GF-D8 (cell line): ENCODE results near the gene ADD1.

Source experiments
- DNase-seq: peaks from one replicate; lab custom pipeline; 2025; lab: John Stamatoyannopoulos, UW

ADD1 gene

DNA sequence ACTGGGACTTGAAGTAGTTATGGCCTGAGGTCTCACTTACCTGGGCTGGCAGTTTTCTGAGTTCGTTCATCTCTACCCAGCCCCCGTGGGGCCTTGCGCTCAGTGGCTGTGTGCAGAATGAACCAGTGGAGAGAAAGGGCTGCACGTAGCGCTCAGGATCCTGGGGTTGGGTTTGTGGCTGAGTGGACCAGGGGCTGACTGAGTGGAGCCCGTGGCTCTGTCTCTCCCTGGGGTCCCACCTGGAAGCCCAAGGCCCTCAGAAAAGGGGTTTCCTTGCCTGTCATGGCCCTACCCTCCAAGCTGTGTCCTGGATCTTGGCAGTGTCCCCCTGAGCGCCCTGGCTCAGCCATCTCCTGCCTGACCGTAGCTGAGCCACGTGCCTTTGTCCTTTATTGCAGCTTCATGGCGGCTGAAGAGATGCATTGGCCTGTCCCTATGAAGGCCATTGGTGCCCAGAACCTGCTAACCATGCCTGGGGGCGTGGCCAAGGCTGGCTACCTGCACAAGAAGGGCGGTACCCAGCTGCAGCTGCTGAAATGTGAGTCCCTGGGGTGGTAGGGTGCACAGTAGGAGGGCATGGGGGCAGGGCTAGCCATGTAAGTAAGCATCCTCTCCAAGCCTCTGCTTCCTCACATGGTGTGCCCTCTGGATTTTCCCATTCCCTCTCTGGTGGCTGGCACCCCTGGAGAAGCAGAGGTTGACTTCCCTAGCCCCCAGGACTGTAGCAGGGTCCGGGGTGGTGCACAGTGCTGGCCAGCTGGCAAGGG lies 23.2 kb upstream of the ADD1 start:
- no peak for DNase-seq

DNA sequence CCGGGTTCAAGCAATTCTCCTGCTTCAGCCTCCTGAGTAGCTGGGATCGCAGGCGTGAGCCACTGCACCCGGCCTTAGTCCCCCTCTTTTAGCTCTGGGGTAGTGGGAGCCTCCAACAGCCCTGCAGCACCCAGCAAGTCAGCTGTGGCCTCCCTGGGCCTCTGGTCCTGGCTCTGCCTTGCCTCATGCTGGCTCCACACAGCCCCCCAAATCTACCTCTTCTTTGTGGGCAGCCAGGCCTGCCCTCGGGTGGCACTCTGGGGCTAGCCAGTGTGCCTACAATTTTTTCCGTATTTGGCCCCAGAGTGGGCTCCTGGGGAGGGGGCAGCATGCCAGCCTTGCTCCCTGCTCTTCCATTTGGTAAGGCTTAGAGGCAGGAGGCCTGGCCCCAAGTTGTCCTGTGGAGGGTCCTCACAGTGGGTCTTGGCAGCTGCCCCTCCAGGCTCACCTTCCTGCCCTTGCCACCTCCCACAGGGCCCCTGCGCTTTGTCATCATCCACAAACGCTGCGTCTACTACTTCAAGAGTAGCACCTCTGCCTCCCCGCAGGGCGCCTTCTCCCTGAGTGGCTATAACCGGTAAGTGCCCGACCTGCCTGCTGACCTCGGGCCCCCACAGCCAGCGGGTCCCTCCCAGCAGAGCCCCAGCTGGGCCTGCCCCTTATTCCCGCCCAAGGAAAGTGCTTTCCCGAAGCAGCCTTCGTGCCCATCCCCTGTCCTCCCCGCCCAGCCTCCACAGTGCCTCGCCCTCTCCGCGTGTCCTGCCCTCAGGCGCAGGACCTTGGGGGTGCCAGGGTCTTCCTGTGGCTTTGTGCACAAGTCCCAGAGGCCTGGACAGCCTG lies 21.0 kb upstream of the ADD1 start:
- DNase-seq = no peak

DNA sequence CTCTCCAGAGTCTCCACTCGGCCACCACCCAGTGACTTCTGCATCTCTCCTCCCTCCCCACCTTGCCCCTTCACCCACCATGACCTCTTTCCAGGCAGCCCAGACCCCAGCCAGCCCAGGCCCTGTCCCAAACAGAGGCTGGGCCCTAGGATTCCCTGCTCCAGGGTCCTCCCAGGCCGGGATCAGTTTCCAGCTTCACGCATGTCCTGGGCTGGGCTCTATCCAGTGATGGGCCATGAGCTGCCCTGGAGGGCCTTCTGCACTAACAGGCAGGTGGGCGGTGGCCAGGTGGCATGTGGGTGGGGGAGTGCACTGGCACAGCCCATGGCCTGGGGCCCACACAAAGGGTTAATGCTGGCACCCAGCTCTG lies 20.4 kb upstream of the ADD1 start:
- no peak for DNase-seq

DNA sequence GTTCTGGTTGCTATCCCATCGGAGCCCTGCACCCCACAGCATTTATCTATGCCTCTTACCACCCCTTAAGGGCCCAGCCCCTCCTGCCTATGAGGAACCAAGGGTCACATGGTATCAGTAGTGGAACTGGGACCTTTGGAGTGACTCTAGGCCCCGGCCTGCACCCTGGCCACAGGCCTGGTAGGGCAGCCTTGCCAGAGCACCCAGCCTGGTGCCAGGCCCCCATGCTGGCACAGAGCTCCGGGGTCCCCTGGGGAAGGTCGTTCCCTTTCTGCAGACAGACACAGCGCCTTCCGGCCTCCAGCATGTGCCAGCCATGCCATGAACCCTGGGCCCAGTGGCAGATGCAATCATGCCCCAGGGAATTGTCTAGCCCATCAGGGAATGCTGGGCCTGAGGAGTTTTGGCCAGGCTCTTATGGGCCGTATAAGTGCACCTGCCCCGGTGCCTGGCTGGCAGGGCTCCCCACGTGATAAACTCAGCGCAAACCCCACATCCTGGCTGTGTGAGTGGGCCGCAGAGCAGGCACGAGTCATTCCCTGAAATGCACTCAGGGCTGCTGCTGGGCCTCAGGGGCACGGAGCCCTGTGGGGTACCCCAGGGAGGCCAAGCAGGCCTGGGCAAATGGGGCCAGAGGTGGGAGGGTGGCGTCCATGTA lies 19.8 kb upstream of the ADD1 start:
- no peak for DNase-seq

DNA sequence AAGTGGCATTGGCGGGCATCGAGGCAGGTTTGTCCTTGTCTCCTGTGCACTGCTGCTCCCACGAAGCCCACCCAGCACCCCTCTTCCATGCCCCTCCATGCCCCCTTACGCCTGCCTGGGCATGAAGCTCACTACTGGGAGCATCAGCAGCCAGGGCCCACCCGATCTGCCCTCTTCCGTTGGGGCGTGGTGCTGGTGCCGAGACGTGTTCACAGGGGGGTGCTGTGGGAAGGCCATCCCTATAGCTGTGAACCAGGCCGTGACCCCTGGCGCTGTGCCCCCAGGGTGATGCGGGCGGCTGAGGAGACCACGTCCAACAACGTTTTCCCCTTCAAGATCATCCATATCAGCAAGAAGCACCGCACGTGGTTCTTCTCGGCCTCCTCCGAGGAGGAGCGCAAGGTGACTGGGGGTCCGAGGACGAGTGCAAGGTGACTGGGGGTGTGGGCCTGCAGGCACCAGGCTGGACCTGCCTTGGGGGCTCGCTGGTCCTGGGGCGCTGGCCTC lies 19.3 kb upstream of the ADD1 start:
- DNase-seq = no peak

DNA sequence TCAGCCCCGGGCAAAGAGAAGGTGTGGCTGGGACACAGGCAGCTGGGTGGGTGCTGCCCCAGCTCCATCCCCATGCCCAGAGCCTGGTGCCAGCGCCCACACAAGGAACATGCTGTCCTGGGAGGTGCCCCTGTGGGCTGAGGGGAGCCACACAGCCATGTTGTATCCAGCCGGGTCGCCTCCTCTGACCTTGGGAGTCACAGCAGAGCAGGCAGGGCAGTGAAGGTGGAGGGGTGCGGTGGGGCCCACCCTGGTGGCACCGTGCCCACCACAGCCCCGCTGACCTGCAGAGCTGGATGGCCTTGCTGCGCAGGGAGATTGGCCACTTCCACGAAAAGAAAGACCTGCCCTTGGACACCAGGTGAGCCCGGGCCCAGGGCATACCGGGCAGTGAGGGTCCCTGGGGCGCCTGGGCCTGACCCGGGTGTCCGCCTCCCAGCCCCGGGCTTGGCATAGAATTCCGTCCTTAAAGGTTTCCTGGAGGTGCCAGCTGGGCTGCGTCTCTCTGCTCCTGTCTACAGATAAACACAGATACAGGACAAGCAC lies 18.7 kb upstream of the ADD1 start:
- no peak for DNase-seq

DNA sequence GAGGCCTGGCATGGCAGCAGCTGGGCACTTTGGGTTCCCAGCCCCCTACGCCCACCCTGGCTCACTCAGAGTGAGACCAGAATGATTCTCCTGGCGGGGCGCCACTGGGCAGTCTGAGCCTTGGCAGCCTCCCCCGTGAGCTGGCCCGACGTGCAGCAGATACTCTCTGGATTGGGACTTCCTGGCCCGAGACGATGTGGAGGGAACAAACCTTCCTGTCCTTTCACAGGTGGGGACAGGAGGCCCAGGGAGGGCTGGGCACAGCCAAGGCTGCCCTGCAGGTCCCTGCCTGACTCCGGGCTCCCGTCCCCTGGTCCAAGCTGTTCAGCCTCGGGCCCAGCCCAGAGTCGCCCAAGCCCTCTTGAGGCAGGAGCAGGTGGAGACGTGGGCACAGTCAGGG lies 17.9 kb upstream of the ADD1 start:
- no peak for DNase-seq

DNA sequence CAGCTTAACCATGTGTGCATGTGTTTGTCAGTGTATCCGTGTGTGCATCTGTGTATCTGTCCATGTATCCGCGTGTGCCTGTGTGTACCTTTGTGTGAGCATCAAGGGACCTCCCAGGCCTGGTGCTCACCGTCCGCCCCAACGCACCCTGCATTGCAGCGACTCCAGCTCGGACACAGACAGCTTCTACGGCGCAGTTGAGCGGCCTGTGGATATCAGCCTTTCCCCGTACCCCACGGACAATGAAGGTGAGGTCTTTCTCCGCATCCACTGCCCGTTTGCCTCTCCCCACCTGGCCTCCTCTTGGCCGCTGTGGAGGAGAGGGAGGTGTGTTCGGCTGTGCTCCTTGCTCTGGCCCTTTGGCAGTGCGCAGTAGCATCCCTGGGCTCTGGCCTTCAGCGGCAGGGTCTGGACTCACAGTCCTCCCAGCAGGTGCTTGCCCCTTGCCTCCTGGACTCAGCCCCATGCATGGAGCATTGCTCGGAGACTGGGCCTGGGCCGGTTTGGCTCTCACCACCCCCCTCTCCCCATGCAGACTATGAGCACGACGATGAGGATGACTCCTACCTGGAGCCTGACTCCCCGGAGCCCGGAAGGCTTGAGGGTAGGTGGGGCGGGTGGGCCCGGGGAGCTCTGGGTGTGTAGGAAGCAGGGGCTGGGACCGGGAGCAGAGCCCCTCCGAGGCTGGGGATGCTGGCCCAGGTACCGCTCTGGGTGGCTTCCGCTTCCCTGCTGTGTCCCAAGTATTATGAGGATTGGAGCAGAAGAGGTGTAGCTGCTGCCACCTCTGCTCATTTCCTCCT lies 16.4 kb upstream of the ADD1 start:
- DNase-seq = no peak

DNA sequence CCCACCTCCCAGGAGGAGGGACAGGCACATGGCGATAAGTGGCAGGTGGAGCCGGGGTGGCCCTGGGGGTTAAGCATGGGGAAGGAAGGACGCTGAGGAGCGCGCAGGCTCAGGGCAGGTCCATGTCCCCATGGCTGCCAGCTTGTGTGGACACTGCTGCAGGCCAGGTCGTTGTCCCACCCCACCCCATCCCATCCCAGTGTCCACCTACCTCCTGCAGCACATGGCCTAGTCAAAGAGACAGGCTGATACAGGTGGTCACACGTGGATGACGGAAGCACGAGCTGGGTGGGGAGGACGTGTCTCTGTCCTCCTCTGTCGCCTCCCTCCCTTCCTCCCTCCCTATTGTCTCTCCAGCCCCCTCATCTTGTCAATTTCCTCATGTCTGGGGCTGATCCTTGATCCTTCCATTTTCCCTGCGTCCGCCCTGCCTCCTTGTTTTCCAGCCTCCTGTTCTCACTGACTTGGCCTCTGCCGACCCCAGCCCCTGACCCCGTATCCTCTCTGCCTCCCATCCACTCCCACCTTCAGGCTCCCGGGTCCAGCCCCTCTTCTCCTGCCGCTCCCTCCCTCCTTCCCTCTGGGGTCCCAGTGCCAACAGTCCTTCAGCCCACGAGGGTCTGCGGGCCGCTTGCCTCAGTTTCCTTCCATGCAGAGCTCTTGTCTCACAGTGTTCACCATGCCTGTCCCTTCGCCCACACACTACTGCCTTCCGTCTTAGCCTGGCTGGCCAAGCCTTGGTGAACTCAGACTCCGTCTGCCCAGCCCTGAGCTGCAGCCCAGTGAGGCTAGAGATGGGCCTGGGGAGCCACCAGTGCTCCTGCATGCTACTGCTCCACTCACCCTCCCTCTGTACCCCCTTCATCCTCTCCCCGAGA lies 15.5 kb upstream of the ADD1 start:
- DNase-seq = no peak

DNA sequence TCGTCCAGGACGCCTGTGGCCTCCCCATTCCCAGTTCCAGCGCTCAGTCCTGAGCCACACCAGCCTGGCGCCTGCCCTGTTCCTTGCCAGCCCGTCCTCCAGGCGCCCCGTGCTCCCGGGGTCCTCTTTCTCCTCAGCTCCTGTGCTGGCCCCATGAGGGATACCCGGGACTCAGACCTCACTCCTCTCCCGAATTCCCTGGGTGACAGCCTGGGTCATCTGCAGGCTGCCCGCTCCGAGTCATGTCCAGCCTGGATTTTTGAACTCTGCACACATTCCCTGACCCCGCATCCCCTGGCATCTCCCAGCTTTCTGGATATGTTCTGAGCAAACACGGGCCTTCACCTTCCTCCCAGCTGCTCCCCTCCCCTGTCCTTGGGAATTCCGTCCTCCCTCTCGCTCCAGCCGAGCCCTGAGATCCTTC lies 14.9 kb upstream of the ADD1 start:
- no peak for DNase-seq

DNA sequence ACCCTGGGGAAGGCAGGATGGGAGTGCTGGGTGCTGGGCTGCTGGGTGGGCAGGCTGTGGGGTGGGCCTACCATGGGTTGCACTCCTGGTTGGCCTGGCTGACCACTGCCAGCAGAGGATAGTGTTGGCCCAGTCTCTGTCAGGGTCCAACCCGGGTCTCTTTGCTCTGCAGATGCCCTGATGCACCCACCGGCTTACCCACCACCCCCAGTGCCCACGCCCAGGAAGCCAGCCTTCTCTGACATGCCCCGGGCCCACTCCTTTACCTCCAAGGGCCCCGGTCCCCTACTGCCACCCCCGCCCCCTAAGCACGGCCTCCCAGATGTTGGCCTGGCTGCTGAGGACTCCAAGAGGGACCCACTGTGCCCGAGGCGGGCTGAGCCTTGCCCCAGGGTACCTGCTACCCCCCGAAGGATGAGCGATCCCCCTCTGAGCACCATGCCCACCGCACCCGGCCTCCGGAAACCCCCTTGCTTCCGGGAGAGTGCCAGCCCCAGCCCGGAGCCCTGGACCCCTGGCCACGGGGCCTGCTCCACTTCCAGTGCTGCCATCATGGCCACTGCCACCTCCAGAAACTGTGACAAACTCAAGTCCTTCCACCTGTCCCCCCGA lies 14.2 kb upstream of the ADD1 start:
- no peak for DNase-seq

DNA sequence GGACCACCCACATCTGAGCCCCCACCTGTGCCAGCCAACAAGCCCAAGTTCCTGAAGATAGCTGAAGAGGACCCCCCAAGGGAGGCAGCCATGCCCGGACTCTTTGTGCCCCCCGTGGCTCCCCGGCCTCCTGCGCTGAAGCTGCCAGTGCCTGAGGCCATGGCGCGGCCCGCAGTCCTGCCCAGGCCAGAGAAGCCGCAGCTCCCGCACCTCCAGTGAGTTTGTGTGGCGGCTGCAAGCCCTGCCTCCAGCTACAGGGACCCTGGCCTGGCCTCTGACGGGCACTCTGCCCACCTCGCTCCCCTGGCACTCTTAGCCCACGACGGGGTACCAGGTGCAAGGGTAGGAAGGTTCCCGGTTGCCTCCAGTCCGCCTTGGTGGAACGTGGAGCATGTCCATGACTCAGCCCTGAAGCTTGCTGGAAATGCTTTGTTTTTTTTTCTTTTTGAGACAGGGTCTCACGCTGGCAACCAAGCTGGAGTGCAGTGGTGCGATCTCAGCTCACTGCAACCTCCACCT lies 13.7 kb upstream of the ADD1 start:
- DNase-seq = no peak

DNA sequence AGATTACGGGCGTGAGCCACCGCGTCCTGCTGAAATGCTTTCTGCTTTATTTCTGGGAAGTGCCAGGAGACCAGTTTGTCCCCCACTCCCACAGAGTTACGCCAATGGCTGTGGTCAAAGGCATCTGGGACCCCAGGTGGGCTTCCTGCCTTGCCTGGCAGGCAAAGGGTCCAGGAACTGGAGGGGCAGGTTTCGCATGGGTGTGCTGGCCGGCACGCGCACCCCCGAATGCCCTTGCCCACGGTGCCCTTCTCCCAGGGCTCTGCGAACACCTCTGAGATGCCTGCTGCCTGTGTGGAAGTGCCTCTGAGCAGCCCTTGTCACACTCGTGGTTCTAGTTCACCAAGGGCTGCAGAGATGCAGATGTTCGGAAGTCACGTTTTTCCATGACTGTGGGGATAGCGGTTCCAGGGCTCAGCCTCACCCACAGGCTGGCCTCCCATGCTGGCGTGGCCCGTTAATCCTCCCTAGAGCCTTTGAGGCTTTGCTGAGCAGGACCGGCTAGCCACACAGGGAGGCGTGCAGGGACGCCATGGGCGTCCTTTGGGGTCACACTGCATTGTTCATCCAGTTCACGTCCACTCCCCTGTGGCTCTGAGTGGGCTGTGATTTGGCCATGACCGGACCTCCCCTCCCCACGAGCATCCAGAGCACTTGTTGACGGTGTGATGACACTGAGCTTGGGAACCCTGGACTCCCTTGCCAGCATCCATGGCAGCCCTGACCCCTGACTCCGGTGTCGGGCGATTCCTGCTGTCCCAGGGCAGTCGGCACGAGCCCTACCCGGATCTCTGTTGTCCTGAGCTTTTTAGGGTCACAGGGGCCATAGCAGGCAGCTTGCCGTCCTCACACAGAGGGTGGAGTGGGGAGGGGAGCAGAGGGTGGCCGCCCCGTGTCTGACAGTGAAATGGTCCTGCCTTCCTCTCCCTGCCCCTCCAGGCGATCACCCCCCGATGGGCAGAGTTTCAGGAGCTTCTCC lies 12.7 kb upstream of the ADD1 start:
- no peak for DNase-seq

DNA sequence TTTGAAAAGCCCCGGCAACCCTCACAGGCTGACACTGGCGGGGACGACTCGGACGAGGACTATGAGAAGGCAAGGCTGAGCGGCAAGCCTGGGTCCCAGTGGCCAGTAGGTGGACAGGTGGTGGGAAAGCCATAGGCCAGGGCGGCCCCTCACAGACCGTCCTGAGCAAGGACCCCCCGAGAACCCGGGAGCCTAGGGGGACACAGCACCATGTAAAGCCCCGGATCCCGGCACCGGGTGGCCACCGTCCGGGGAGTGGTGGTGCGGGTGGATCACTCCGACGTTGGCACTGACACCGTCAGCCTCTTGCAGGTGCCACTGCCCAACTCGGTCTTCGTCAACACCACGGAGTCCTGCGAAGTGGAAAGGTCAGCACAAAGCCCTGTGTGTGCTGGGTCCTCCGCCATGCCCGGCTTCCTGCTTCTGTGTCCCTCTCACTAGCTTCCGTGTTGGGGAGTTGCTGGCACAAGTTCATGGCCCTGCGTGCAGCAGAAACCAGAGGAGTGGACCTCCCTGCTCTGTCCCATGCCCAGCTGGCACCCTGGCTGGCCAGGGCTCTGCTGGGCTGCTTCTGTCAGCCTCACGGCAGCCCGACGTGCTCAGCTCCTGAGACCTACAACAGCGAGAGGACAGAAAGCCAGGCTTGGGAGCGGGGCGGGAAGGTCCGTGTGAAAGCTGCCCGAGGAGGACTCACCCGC lies 11.9 kb upstream of the ADD1 start:
- DNase-seq = no peak

DNA sequence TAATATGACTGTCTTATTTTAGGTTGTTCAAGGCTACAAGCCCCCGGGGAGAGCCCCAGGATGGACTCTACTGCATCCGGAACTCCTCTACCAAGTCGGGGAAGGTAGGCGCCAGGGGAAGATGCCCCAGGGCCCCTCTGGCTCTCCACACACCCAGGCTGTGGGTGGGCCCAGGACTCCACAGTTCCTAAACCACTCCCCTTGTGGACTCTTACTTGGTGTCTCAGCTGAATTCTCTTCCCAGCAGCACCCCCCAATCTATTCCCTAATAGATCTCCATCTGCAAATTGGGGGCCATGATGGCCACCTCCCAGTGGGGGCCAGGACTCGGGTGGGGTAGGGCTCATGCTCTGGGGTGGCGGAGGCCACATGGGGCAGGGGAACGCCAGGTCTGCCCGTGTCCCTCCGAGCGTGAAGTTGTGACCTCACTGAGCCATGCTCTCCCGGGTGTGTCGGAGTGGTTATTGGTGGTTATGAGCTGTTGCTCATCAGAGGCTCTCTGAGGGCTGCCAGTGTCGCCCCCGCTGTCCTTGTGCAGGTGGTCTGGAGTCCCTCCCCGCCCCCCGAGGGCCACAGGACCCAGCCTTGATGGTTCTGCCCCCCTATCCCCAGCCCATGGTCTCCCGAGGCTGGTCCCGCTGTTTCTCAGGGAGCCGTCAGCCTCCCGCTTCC lies 11.2 kb upstream of the ADD1 start:
- no peak for DNase-seq

DNA sequence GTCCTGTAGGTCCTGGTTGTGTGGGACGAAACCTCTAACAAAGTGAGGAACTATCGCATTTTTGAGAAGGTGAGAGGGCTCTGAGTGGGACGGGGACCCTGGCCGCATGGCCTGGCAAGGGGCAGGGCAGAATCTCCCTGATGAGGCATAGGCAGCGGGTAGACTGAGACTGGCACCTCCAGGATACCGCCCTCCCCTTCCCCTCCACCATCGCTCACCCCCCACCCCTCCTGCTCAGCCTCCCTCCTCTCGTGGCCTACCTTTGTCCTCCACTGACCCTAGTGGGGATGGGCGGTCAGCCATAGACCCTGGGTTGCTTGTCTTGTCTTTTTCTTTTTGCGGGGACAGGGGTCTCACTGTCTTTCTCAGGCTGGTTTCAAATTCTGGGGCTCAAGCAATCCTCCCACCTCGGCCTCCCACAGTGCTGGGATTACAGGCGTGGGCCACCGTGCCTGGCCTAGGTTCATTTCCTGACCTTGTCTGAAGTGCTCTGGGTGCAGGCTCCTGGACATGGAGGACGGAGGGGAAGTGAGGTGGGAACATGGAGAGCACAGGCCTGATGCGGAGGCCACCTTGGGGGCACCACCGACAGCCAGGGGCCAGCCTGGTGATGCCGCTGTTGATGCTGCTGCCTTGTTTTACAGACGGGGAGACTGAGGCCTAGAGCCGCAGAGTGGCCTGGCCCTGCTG lies 10.5 kb upstream of the ADD1 start:
- DNase-seq = no peak

DNA sequence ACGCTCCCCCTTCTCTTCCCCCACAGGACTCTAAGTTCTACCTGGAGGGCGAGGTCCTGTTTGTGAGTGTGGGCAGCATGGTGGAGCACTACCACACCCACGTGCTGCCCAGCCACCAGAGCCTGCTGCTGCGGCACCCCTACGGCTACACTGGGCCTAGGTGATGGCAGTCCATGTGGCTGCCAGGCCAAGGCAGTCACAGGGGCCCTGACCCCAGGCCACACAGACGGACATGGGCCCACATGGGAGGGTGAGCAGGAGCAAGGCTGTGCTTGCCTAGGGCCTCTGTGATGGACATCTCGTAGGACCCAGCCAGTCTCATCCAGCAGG lies 10.0 kb upstream of the ADD1 start:
- no peak for DNase-seq
